Spleen (tissue), 11 donors: ENCODE data around the gene GOLGA6B. TPM values are rescaled to one million over a fixed set of nuclear protein-coding genes. Genes with fewer than 3 reads are reported as not detected.
A peak's percentile ranks its signal among the peaks of the same experiment; 100 is the strongest.
"Not testable (repeated sequence)": the region's sequence is repeated elsewhere in the genome, so short reads cannot be mapped to it uniquely, and the experiment has no call there.

Experiments used
- DNase-seq: peaks from one replicate; pipeline ENCODE4 v3.0.0-alpha.2; 2020
- H3K27ac ChIP-seq, 8 donors: fragments of 200-600 bp; sonication (generic) in 7 of 8; 1 replicate in 4 of 8; 2 replicates in 4 of 8; pipeline versions ENCODE4 v1.5.0 to v1.8.0; 2016 to 2021; ENCODE audit warnings: inconsistent platforms in 4 of 8, mild to moderate bottlenecking in 4 of 8, moderate library complexity in 1 of 8
- H3K27me3 ChIP-seq, 7 donors: fragments of 200-600 bp; sonication (generic) in 6 of 7; replicated peaks in 1 of 7; 1 replicate in 4 of 7; 2 replicates in 3 of 7; pipeline versions ENCODE4 v1.5.0 to v1.8.0; 2016 to 2021; ENCODE audit warnings: inconsistent platforms in 3 of 7, mild to moderate bottlenecking in 1 of 7
- H3K36me3 ChIP-seq, 6 donors: fragments of 200-600 bp; sonication (generic) in 5 of 6; 1 replicate in 4 of 6; 2 replicates in 2 of 6; pipeline versions ENCODE4 v1.5.0 to v1.8.0; 2016 to 2021; ENCODE audit warnings: inconsistent platforms in 2 of 6
- H3K4me1 ChIP-seq, 6 donors: fragments of 200-600 bp; sonication (generic) in 5 of 6; 1 replicate in 3 of 6; 2 replicates in 3 of 6; pipeline versions ENCODE4 v1.5.0 to v1.8.0; 2016 to 2021; ENCODE audit warnings: inconsistent platforms in 3 of 6
- H3K4me3 ChIP-seq, 8 donors: fragments of 200-600 bp; sonication (generic) in 7 of 8; 1 replicate in 4 of 8; 2 replicates in 4 of 8; pipeline versions ENCODE4 v1.5.0 to v1.8.0; 2016 to 2021; ENCODE audit warnings: inconsistent platforms in 4 of 8, mild to moderate bottlenecking in 4 of 8, moderate library complexity in 2 of 8
- H3K9me3 ChIP-seq, 8 donors: fragments of 200-600 bp; sonication (generic) in 7 of 8; 1 replicate in 4 of 8; 2 replicates in 4 of 8; pipeline versions ENCODE4 v1.5.0 to v1.8.0; 2016 to 2021; ENCODE audit warnings: inconsistent platforms in 4 of 8
- POLR2AphosphoS5 ChIP-seq, 3 donors: sonication (generic); formaldehyde crosslinking; IDR thresholded peaks; one replicate each; pipeline ENCODE4 v1.5.1; 2017; ENCODE audit warnings: antibody characterized with exemption in 3 of 3
- WGBS, 5 donors: extraction: QIAGEN DNeasy Blood & Tissue Kit in 3 of 5; methylation state at CpG; one replicate each; pipeline versions ENCODE4 v1.1.5 to v1.1.7; 2013 to 2018; 5-methylcytosine and 5-hydroxymethylcytosine counted together
- intact Hi-C: fragments of 100-400 bp; cut with DNase I; formaldehyde crosslinking; loops from one replicate; pipeline ENCODE4 v1.15.0; 2023; ENCODE audit warnings: low total_unique reads
- polyA plus RNA-seq, 3 donors: library from polyadenylated mRNA; stranded (reverse); fragments of 200-250 nt; gene quantifications; one replicate each; pipeline ENCODE4 v1.2.1, GENCODE V29; 2013
- total RNA-seq, 7 donors: library from RNA; depleted of rRNA in 3 of 7; stranded (reverse); fragments of >200 nt in 3 of 7; fragmentation: NEBNext Ultra II Directional in 4 of 7; extraction: Animal tissue kit (Norgen Biotek cat#: 25700) in 4 of 7; gene quantifications; one replicate each; pipeline versions ENCODE4 v1.1.0 to v1.2.1, GENCODE V29; 2016 to 2021
- donor health status: healthy with polysubstance abuse.
- donor health status: DM: no; HTN: no; CAD: no; lungs with moderate emphysema.
- donor health status: DM: no; HTN: no; CAD: no.
- donor health status: Bipolar disorder and iron deficiency.
- donor health status: healthy.
- donor health status: DM: no; HTN: no; CAD: no.
- donor health status: DM: yes; HTN: yes; CAD: no.

The GOLGA6B gene
- total and polyA plus RNA-seq, 10 donors = not detected

GRCh38 chr15:72636519-72637282 is 17.8 kb upstream of the GOLGA6B start:
- WGBS, 5 donors = 0 to 4% (median 3%) methylated on average over 12 to 27 of the region's 43 CpGs; no CpG with 5 or more reads in 2 of the 5 donors
- DNase-seq = peak; percentile 86
- Histone ChIP-seq H3K27ac (peak overlapping the region in 3 of 8 donors; percentile 47 to 59 (median 53)), H3K4me3 (peak overlapping the region in 7 of 8 donors; percentile 25 to 61 (median 32))
- H3K4me1 ChIP-seq, intact Hi-C loops, H3K9me3 ChIP-seq, H3K27me3 ChIP-seq, H3K36me3 ChIP-seq: not testable (repeated sequence)
- peak; percentile 30 to 65 (median 56) for TF ChIP-seq POLR2AphosphoS5 (IDR thresholded peaks at IDR 0.05)

DNA sequence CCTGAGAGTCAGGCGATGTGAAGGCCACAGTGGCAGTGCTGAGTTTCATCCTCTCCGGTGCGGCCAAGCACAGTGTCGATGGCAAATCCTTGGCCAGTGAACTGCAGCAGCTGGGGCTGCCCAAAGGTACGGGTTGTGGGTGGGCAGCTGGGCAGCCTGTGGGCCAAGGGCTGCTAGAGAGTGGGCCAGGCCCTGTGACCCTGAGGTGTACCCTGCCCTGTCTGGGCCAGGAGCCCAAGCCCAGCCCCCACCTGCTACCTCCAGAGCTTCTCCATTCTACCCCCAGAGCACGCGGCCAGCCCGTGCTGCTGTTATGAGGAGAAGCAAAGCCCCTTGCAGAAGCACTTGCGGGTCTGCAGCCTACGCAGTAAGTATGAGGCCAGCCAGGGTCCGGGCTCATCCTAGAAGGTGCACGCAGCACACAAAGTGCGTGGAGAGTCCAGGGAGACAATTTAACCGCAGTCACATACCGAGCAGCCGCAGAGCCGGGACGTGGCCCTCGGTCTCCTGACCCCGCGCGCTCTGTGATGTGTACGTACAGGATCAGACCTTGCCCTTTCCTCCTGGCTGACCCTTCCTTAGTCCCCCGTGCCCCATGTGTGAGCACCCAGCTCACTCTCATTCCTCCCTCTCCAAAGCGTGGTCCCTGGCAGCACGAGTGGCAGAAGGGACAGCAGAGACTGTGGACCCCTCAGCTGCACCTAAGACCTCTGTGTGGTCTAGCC is 14.6 kb upstream of the GOLGA6B start:
- DNase-seq, H3K27me3 ChIP-seq, H3K9me3 ChIP-seq, H3K27ac ChIP-seq, intact Hi-C loops, H3K36me3 ChIP-seq, H3K4me3 ChIP-seq, H3K4me1 ChIP-seq: not testable (repeated sequence)
- no CpG with 5 or more reads among the region's 26 CpGs for WGBS, 5 donors

GRCh38 chr15:72642271-72642670 is 12.2 kb upstream of the GOLGA6B start:
- H3K4me3 ChIP-seq, H3K4me1 ChIP-seq, H3K36me3 ChIP-seq, intact Hi-C loops, H3K9me3 ChIP-seq, DNase-seq, H3K27me3 ChIP-seq, H3K27ac ChIP-seq: not testable (repeated sequence)
- no CpG with 5 or more reads among the region's 2 CpGs for WGBS, 5 donors

DNA sequence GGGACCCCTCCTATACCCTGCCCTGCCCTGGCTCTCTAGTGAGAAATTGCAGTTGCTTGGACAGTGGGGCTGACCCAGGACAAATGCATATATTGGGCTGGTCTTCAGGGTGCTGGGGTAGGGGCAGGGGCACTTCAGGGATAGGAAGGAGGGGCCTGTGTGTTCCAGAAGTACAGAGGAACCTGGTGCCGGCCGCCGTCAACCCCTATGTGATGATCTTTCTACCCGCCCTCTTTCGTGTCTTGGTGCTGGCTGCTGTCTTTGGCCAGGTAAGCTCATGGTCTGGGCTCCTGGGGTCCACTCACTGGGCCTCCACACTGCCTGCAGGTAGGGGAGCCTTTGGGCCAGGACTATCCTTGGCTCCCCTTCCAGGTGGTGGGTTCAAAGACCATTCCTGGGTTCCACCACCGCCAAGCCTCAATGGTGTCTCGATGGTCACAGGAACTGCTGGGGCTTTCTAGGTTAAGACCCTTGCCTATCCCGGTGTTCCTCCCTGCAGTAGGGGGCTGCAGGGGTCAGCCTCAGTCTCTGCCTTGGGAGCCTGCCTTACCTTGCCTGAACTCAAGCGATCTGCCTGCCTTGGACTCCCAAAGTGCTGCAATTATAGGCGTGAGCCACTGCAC is 5.8 kb upstream of the GOLGA6B start:
- intact Hi-C loops = not testable (repeated sequence)

GRCh38 chr15:72656014-72656413 is 1.5 kb downstream of the GOLGA6B start:
- no CpG with 5 or more reads among the region's 3 CpGs for WGBS, 5 donors
- DNase-seq, H3K27ac ChIP-seq, H3K9me3 ChIP-seq, H3K4me3 ChIP-seq, H3K27me3 ChIP-seq, H3K36me3 ChIP-seq, H3K4me1 ChIP-seq, intact Hi-C loops: not testable (repeated sequence)

More for the DNA sequence above, 5.8 kb upstream of the GOLGA6B start:
- WGBS, 5 donors = 60 to 89% (median 81%) methylated on average over 3 to 8 of the region's 10 CpGs
- H3K9me3 ChIP-seq, H3K4me1 ChIP-seq, H3K27me3 ChIP-seq, H3K27ac ChIP-seq, DNase-seq, H3K4me3 ChIP-seq, H3K36me3 ChIP-seq: not testable (repeated sequence)

- H3K9me3 ChIP-seq, H3K36me3 ChIP-seq, intact Hi-C loops, H3K27ac ChIP-seq, H3K27me3 ChIP-seq, H3K4me1 ChIP-seq, DNase-seq, H3K4me3 ChIP-seq: not testable (repeated sequence)
- 85 to 95% (median 87%) methylated on average over 6 to 8 of the region's 10 CpGs for WGBS, 5 donors
Observed at GRCh38 chr15:72661081-72661480, 6.6 kb downstream of the GOLGA6B start.

GRCh38 chr15:72663931-72664330 is 9.4 kb downstream of the GOLGA6B start:
- H3K4me1 ChIP-seq, H3K36me3 ChIP-seq, H3K9me3 ChIP-seq, intact Hi-C loops, H3K27ac ChIP-seq, H3K27me3 ChIP-seq, DNase-seq, H3K4me3 ChIP-seq: not testable (repeated sequence)
- whole genome bisulfite sequencing, 5 donors = 88% methylated on average over 2 of the region's 8 CpGs; no CpG with 5 or more reads in 4 of the 5 donors

DNA sequence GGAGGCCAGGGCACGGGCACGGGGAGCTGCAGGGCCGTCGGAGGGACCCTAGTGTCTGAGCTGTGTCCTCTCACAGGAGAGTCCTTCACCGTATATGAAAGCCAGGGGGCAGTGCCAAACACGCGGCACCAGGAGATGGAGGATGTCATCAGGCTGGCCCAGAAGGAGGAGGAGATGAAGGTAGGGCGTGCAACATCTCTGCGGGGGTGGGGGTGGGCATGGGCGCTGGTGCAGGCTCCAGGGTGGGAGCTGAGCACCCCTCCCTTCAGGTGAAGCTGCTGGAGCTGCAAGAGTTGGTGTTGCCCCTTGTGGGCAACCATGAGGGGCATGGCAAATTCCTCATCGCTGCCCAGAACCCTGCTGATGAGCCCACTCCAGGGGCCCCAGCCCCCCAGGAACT is 11.2 kb downstream of the GOLGA6B start:
- H3K27ac ChIP-seq, H3K9me3 ChIP-seq, intact Hi-C loops, DNase-seq, H3K27me3 ChIP-seq, H3K36me3 ChIP-seq, H3K4me3 ChIP-seq, H3K4me1 ChIP-seq: not testable (repeated sequence)
- 71 to 78% (median 73%) methylated on average over 3 to 5 of the region's 11 CpGs; no CpG with 5 or more reads in 2 of the 5 donors for WGBS, 5 donors

DNA sequence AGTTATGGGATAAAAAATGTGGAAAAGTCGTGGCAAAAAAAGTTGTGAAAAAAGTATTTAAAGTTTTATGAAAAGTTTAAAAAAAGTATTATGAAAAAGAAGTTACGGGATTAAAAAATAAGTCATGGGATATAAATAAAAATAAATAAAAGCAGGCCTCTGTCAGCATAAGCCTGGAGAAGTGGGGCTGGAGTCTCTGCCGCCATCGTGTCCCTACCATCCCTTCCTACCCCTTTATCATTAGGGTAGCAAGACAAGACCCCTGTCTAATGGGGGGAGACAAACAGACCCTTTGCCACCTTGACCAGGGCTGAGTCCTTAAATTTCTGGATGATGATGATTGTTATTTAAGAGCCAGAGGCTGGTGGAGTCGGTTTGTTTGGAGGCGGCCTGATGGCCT is 15.3 kb downstream of the GOLGA6B start:
- H3K36me3 ChIP-seq, intact Hi-C loops, H3K4me3 ChIP-seq, H3K4me1 ChIP-seq, H3K9me3 ChIP-seq, H3K27ac ChIP-seq, DNase-seq: not testable (repeated sequence)
- WGBS, 5 donors = 90 to 97% (median 95%) methylated on average over 2 to 5 of the region's 6 CpGs
- H3K27me3 ChIP-seq = peaks cover 0 to 25% (median 0%) of the 10 kb centered on the region in 7 donors
